H1 (cell line): ENCODE measurements around the gene THYN1. TPM values are rescaled to one million over a fixed set of nuclear protein-coding genes. Genes with fewer than 3 reads are reported as not detected.

Source experiments
- CBX5 ChIP-seq: fragments of 300-800, 300-1000 bp; sonication (generic); IDR thresholded peaks from 2 replicates; pipeline ENCODE4 v1.7.1; 2016; ENCODE audit warnings: antibody characterized with exemption, low read length, low read depth
- CBX8 ChIP-seq: fragments of 300-800, 300-1000 bp; sonication (generic); IDR thresholded peaks from 2 replicates; pipeline ENCODE4 v1.7.1; 2016; ENCODE audit warnings: low read depth, low read length, borderline replicate concordance
- CEBPB ChIP-seq: IDR thresholded peaks from 2 replicates; pipeline ENCODE4 v1.6.1; 2012; ENCODE audit warnings: low read depth, low read length
- CHD2 ChIP-seq: IDR thresholded peaks from 2 replicates; pipeline ENCODE4 v1.6.1; 2012; ENCODE audit warnings: low read length, improper control_type of control experiment
- CTBP2 ChIP-seq: IDR thresholded peaks from 2 replicates; pipeline ENCODE4 v1.7.0; 2011; ENCODE audit warnings: borderline replicate concordance, mild to moderate bottlenecking, moderate library complexity, mixed read lengths, low read length; ENCODE audit not compliant: insufficient read depth, insufficient read length
- EZH2 ChIP-seq: fragments of 200-600 bp; sonication (generic); IDR thresholded peaks from 2 replicates; pipeline ENCODE4 v1.7.1; 2012; ENCODE audit warnings: low read depth, mild to moderate bottlenecking, moderate library complexity, low read length, inconsistent platforms; ENCODE audit not compliant: severe bottlenecking
- GABPA ChIP-seq: IDR thresholded peaks from 2 replicates; pipeline ENCODE4 v1.6.1; 2011; ENCODE audit warnings: mild to moderate bottlenecking, low read length, moderate library complexity, borderline replicate concordance; ENCODE audit not compliant: insufficient read depth
- HDAC2 ChIP-seq, 2 experiments: fragments of 300-600 bp in 1 of 2; sonication (generic) in 1 of 2; IDR thresholded peaks; 2 replicates each; pipeline ENCODE4 v1.6.1; 2011 to 2012; ENCODE audit warnings: low read depth in 2 of 2, low read length in 2 of 2, mild to moderate bottlenecking in 2 of 2, moderate library complexity in 2 of 2, borderline replicate concordance in 1 of 2, inconsistent platforms in 1 of 2
- JUND ChIP-seq: IDR thresholded peaks from 2 replicates; pipeline ENCODE4 v1.6.1; 2011; ENCODE audit warnings: mild to moderate bottlenecking, improper control_type of control experiment, low read length
- MAFK ChIP-seq: IDR thresholded peaks from 2 replicates; pipeline ENCODE4 v1.6.1; 2012; ENCODE audit warnings: low read depth, mild to moderate bottlenecking, improper control_type of control experiment, low read length
- NANOG ChIP-seq: IDR thresholded peaks from 2 replicates; pipeline ENCODE4 v1.6.1; 2011; ENCODE audit warnings: low read length, low read depth, mild to moderate bottlenecking, inconsistent platforms; ENCODE audit not compliant: insufficient read depth, poor library complexity, severe bottlenecking
- PHF8 ChIP-seq: fragments of 200-600 bp; sonication (generic); conservative IDR thresholded peaks from 2 replicates; pipeline ENCODE4 v1.7.1; 2012; ENCODE audit warnings: low read depth, mild to moderate bottlenecking, inconsistent platforms, low read length, moderate library complexity
- RAD21 ChIP-seq, 2 experiments: IDR thresholded peaks in 1 of 2; conservative IDR thresholded peaks in 1 of 2; 2 replicates each; pipeline ENCODE4 v1.6.1; 2011; ENCODE audit warnings: low read depth in 2 of 2, low read length in 2 of 2, improper control_type of control experiment in 1 of 2, inconsistent platforms in 1 of 2, mild to moderate bottlenecking in 1 of 2, moderate library complexity in 1 of 2
- RNF2 ChIP-seq: fragments of 200-900, 300-1000 bp; sonication (generic); IDR thresholded peaks from 2 replicates; pipeline ENCODE4 v1.7.1; 2016; ENCODE audit warnings: borderline replicate concordance, low read depth, mild to moderate bottlenecking, antibody characterized with exemption, low read length; ENCODE audit not compliant: poor library complexity, severe bottlenecking; ENCODE audit errors: missing control alignments
- SIX5 ChIP-seq: IDR thresholded peaks from 2 replicates; pipeline ENCODE4 v1.6.1; 2011; ENCODE audit warnings: mild to moderate bottlenecking, low read depth, low read length
- SP4 ChIP-seq: IDR thresholded peaks from 2 replicates; pipeline ENCODE4 v1.6.1; 2012; ENCODE audit warnings: low read length, inconsistent platforms
- ZNF274 ChIP-seq: IDR thresholded peaks from 2 replicates; pipeline ENCODE4 v1.7.0; 2012; ENCODE audit warnings: low read length, borderline replicate concordance; ENCODE audit errors: extremely low read depth
- polyA plus RNA-seq, 7 experiments: library from polyadenylated mRNA; depleted of rRNA in 3 of 7; stranded (reverse) in 5 of 7; unstranded in 2 of 7; fragments of >200 nt in 5 of 7; fragments of 200-250 nt in 2 of 7; gene quantifications; 1 replicate in 5 of 7; 2 replicates in 1 of 7; 4 replicates in 1 of 7; pipeline versions ENCODE4 v1.2.1 to v1.2.3, GENCODE V29; 2011 to 2013; ENCODE audit warnings: missing spikeins in 2 of 7, mixed read lengths in 2 of 7
- total RNA-seq: library from RNA; stranded (reverse); fragmentation: NEBNext Ultra II Directional; extraction: Animal tissue kit (Norgen Biotek cat#: 25700); gene quantifications from 2 replicates; pipeline ENCODE4 v1.2.1, GENCODE V29; 2021
- TF ChIP-seq, protein P1 (sequence below): IDR thresholded peaks from 2 replicates; pipeline ENCODE4 v1.6.1; 2012; ENCODE audit warnings: low read length, inconsistent platforms
- TF ChIP-seq, protein P2 (sequence below): IDR thresholded peaks from 2 replicates; pipeline ENCODE4 v1.6.1; 2012; ENCODE audit warnings: inconsistent platforms

Gene THYN1
- total and polyA plus RNA-seq, 2 of the 8 experiments (the other 6 are each of a cell fraction or from before 2014, with no cell fraction given), result 77.3 to 95.1 TPM

DNA sequence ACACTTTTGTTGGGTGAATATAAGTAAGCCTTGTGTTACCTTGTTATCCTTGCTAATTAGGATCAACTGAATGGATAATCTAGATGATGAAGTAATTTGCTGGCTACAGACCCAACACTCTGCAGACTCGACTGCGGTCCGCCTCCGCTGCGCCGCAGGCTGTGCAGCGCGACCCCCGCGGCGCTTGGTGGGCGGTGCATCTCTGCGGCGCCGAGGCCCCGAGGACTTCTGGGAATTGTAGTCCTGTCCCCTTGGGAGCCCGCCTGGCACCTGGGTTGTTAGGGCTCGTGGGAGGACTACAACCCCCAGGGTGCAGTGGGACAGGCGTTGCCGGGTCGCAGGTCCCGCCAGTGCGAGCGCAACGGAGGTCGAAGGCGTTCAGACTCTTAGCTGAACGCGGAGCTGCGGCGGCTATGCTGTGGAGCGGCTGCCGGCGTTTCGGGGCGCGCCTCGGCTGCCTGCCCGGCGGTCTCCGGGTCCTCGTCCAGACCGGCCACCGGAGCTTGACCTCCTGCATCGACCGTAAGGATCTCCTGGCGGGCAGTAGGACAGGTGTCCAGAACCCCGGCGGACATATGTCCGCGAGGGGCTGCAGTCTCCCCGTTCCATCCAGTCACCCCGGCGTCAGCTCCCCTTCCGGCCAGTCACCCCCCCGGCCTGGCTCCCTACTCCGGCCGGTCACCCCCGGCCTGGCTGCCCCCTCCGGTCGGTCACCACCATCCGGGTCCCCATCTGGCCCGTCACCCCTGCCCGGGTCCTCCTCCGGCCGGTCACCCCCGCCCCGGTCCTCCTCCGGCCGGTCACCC is at the start of gene THYN1, which contains the start of gene ACAD8 (continued):
- TF ChIP-seq ZNF274, result no peak
- TF ChIP-seq SP4, result no peak
- TF ChIP-seq CEBPB, result no peak
- no peak for TF ChIP-seq EZH2
- TF ChIP-seq HDAC2 (IDR thresholded peaks at IDR 0.05; ENCODE audit: borderline replicate concordance in 1 of 2, low read depth in 2 of 2, low read length in 2 of 2), result peak in 1 of 2 experiments; percentile 75; a peak in 2 of 4 replicates
- no peak for TF ChIP-seq GABPA
- TF ChIP-seq JUND, result no peak; the same call in 1 of the 2 replicates
- TF ChIP-seq, protein P1, sequence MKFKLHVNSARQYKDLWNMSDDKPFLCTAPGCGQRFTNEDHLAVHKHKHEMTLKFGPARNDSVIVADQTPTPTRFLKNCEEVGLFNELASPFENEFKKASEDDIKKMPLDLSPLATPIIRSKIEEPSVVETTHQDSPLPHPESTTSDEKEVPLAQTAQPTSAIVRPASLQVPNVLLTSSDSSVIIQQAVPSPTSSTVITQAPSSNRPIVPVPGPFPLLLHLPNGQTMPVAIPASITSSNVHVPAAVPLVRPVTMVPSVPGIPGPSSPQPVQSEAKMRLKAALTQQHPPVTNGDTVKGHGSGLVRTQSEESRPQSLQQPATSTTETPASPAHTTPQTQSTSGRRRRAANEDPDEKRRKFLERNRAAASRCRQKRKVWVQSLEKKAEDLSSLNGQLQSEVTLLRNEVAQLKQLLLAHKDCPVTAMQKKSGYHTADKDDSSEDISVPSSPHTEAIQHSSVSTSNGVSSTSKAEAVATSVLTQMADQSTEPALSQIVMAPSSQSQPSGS, result no peak
- no peak; a peak in 1 of 4 replicates for TF ChIP-seq RAD21 (IDR thresholded peaks at IDR 0.05 in 1 of 2, conservative IDR thresholded peaks at IDR 0.05 in 1 of 2; ENCODE audit: low read depth in 2 of 2, low read length in 2 of 2)
- TF ChIP-seq RNF2, result no peak
- no peak for TF ChIP-seq MAFK
- TF ChIP-seq NANOG, result no peak
- no peak for TF ChIP-seq CTBP2
- peak; percentile 57; the same call in 1 of the 2 replicates for TF ChIP-seq PHF8
- TF ChIP-seq, protein P2, sequence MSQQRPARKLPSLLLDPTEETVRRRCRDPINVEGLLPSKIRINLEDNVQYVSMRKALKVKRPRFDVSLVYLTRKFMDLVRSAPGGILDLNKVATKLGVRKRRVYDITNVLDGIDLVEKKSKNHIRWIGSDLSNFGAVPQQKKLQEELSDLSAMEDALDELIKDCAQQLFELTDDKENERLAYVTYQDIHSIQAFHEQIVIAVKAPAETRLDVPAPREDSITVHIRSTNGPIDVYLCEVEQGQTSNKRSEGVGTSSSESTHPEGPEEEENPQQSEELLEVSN, result no peak; the same call in 1 of the 2 replicates
- peak; percentile 88 for TF ChIP-seq SIX5
- no peak for TF ChIP-seq CBX5
- TF ChIP-seq CHD2, result peak; percentile 63; the same call in 1 of the 2 replicates
- TF ChIP-seq CBX8, result no peak
